Putamen (tissue), 1 donor: Measurements from ENCODE around the gene ACP7.
A peak's percentile ranks its signal among the peaks of the same experiment; 100 is the strongest.
"Not testable (repeated sequence)": the region's sequence is repeated elsewhere in the genome, so short reads cannot be mapped to it uniquely, and the experiment has no call there.

Experiments
- DNase-seq: peaks from one replicate; pipeline ENCODE4 v3.0.0-alpha.2; 2016; ENCODE audit warnings: low spot score

The ACP7 gene, protein sequence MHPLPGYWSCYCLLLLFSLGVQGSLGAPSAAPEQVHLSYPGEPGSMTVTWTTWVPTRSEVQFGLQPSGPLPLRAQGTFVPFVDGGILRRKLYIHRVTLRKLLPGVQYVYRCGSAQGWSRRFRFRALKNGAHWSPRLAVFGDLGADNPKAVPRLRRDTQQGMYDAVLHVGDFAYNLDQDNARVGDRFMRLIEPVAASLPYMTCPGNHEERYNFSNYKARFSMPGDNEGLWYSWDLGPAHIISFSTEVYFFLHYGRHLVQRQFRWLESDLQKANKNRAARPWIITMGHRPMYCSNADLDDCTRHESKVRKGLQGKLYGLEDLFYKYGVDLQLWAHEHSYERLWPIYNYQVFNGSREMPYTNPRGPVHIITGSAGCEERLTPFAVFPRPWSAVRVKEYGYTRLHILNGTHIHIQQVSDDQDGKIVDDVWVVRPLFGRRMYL

DNA sequence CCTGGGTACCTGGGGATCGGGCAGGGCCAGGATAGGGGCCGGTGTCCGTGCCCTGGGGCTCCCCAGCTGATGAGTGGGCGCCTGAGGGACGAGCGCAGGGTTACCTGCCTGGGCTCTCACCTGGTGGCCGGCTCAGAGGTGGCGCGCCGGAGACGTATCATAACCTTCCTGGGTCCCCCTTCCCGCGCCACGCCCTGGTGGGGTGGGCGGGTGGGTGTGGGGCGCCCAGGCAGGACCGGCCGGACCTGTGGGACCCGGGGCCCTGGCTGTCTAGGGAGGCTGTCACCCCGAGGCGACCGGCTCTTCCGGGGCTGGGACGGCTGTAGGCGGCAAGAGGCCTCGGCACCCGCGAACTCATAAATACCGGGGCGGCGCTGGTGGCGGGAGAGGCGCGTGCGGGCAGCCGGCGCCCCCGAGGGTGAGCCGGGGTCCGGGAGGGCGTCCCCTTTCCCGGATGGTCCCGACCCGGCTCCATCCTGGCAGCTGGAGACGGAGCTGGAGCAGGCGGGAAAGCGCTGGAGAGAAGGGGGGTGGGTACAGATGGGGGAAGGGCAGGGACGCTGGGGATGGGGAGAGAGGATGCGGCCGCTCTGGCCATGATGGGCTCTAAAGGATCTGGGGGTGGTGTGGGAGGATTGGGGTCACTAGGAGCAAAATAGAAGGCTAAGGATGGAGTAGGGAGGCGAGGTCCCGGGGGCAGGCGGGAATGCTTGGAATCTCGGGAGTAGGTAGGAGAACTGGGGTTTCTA is at the start of gene ACP7:
Gene ACP7 (plus strand): TSS at position 386 of the 749 bp plus-strand sequence. CDS start 902 bp downstream, outside the sequence.
- DNase-seq = no peak

DNA sequence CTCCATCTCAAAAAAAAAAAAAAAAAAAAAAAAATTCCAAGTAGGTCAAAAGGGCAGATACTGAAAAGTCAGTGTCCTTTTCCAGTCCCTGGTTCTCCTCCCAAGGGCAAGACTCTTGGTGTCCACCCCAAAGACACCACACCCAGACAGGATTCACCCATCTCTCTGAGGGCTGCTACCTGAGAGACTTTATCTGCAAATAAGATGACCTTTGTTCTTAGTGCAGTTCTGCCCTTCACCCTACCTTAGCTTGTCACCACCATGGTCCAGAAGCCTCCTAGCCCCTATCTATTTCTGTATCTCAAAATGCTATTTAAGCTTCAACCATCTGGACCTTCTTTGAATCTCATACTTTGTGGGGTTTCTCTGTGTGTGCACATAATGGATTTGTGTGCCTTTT is 47.6 kb upstream of the ACP7 start:
- DNase-seq = no peak

DNA sequence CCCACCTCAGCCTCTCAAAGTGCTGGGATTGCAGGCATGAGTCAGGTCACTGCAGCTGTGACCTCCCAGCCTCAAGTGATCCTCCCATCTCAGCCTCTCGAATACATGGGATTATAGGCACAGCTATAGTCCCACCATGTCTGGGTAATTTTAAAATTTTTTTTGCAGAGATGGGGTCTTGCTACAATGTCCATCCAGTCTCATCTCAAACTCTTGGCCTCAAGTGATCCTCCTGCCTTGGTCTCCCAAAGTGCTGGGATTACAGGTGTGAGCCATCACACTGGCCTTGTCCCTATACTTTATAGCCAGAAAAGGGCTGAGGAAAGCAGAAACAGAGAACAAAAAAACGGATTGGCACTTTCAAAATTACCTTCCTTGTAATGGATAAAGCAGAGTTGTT is 47.0 kb upstream of the ACP7 start:
- DNase-seq = no peak

DNA sequence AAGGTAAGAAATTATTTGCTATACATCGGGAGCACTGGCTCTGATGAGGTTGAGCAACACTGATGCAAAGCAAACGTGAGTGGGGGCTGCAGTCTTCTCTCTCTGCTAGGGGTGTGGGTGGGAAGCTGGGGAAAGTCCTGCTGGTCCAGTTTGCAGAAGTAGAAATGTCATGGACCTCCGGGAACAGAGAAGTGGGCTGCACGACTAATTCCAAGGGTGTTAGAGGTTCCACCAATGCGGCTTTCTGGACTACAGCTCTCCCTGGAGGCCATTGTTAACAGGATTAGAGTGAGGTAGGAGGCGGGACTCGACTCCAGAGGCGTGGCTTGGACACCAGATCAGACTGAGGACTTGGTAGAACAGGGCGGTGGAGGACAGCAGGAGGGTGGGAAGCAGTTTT is 46.1 kb upstream of the ACP7 start:
- peak; percentile 25 for DNase-seq

DNA sequence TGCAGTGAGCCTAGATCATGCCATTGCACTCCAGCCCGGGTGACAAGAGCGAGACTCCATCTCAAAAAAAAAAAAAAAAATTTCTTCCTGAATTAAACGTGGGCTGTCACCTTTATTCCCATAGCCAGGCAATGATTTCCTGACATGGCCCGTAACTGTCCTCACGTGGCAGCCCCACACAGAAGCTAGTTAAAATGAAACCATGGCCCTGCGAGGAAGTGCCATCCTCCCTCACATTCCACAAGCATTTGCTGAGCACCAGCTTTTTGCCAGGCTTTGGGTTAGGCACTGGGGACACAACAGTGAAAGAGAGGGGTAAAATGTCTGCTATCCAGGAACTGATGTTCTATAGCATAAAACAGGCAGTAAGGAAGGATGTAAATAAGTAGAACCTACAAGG is 38.7 kb upstream of the ACP7 start:
- no peak for DNase-seq

DNA sequence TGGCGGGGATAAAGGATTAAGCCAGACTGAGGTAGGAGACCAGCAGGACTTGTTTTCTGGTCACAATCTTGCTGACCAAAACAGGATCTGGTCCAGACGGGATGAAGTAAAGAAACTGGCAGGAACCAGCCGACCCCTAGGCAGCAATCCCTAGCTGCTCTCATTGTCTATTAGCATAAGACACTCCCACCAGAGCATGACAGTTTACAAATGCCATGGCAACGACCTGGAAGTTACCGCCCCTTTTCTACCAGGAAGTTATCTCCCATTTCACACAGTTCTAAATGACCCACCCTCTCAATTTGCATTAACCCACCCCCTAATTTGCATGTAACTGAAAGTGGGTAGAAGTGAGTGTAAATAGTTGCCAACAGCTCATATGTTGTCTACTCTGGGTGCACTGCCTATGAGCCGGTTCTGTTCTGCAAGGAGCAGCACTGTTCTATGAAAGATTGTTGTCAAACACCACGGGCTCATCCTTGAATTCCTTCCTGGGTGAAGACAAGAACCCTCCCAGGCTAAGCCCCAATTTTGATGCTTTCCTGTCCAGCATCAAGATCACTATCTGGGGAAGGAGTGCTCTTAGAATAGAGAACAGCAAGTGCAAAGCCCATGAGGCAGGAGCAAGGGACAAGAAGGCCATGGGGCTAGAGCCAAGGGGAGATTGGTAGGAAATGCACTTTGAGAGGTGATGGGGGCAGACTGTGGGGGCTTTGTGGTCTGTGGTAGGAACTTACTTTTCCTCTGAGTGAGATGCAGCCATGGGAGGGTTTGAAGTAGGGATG is 37.9 kb upstream of the ACP7 start:
- DNase-seq = no peak

DNA sequence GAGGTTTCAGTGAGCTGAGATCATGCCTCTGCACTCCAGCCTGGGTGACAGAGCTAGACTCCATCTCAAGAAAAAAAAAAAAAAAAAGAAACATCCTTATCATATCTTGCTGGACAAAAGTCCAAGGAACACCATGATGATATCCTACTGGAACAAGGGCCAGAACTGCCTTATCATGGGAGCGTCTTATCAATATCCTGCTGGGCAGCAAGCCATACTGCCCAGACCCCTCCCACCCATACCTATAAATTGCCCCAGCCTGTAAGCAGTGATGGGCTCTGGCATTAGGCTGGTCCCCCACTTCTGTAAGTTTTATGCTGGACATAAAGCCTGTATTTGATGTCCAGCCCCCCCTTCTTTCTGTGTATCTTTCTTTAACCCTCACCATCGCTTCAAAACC is 37.1 kb upstream of the ACP7 start:
- no peak for DNase-seq

DNA sequence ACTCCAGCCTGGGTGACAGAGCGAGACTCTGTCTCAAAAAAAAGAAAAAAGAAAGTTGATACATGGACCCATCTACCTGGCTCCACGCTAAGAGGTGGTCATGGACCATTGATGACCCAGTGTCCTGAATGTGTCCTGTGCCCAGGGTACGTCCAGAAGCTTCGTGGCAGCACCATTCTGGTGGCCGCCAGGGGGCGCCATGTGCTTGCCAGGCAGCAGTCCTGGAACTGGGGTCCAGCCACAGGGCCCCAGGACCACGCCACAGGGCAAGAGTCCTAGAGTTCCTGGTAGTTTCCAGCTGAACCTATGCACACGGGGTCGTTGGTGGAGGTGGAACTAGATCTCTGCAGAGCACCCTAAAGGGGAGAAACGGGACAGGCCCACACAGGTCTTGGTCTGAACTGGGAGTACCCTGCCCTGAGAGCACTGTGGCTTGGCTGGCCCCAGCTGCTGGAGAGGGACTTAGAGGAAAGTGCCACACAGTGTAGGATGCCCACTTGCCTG is 31.9 kb upstream of the ACP7 start:
- peak; percentile 83 for DNase-seq

DNA sequence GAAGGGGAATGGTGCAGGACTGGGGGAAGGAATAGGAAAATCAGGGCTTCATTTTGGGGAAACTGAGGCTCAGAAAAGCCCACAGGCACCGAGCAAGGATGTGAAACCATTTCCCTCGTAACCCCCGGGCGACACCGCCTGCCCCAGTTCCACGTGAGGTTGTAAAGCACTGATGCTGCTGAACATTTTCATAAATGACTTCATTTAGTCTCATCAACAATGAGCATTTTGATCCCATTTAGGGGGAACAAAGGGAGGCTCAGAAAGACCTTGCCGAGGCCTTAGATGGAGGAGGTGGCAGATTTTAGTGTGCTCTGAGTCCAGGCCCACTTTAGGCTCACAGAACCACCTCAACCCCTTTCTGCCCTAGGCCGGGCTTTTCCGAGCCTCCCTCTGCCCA is 31.3 kb upstream of the ACP7 start:
- peak; percentile 77 for DNase-seq

DNA sequence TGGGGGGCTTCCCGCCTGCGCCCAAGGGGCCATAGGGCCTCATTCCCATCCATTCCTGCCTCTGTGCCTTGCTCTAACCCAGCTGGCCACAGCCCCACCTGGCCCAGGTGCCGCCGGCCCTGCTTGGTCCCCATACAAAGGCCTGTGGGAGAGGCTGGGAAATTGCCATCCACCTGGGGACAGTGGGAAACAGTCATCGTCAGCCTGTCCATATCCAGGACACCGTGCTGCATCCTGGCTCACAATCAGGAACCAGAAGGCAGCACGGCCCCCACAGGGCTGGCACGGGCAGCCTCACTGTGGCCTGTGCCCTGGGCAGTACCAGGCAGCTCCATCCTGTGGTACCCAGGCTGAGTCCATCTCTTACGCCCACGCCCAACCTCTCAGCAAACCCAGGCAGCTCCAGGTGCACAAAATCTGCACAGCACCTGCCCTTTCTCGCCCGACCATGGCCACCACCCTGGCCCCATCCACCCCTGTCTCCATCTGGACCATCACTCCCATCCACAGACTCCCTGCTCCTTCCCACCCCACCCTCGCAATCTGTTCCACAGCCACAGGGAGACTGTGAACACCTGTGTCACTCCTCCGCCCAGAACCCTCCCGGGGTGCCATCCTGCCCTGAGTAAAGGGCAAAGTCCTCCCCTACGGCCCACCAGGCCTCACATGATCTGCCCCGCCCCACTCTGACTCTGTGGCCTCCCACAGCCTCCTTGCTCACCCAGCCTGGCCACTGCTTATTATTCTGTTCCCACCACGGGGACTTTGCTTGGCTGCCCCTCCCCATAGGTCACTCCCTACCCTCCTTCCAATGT is 30.7 kb upstream of the ACP7 start:
- DNase-seq = peak; percentile 64

DNA sequence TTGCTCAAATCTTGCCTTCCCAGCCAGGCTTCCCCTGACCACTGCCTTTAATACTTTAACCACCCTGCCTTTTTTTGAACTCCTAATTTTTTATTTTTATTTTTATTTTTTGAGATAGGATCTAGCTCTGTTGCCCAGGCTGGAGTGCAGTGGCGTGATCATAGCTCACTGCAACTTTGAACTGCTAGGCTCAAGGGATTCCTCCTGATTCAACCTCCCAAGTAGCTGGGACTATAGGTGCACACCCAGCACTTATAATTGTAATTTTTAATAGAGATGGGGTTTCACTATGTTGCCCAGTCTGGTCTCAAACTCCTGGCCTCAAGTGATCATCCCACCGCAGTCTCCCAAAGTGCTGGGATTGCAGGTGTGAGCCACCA is 30.1 kb upstream of the ACP7 start:
- DNase-seq = no peak

DNA sequence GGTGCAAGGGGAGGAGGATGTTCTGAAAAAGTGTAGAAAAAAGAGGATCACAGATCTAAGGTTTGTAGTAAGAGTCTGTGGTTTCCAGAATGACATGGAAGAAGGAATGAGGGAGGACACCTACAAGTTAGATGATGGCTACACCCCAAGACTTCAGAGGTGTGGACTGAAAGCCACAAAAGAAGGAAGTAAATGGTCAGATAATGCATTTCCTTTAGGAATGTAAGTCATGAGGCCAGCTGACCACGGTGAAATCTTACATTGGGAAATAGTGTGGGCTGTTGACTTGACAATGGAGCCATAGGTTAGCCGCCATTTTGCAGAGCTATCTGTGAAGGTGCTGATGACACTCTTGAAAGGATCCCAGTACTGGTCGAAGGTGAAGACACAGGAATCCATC is 26.6 kb upstream of the ACP7 start:
- no peak for DNase-seq

DNA sequence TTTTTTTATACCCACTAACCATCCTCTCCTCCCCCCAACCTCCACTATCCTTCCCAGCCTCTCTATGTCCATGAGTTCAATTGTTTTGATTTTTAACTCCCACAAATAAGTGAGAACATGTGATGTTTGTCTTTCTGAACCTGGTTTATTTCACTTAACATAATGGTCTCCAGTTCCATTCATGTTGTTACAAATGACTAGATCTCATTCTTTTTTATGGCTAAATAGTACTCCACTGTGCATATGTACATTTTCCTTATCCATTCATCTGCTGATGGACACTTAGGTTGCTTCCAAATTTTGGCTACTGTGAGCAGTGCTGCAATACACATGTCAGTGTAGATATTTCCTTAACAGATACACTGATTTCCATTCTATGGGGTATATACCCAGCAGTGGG is 24.9 kb upstream of the ACP7 start:
- DNase-seq = no peak

DNA sequence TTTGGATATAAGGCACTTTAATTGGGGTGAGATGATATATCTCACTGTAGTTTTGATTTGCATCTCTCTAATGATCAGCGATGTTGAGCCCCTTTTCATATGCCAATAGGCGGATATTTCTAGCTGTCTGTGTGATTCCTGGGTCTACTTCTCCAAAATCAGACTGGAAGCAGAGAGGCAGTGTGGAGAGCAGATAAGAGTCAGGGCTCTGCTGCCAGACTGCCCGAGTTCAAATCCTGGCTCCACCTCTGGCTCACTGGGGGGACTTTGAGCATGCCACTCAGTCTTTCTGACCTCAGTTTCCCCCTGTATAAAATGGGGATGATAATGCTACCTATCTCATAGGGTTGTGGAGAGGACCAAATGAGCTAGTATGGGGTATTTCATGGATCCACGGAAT is 24.0 kb upstream of the ACP7 start:
- DNase-seq = no peak

DNA sequence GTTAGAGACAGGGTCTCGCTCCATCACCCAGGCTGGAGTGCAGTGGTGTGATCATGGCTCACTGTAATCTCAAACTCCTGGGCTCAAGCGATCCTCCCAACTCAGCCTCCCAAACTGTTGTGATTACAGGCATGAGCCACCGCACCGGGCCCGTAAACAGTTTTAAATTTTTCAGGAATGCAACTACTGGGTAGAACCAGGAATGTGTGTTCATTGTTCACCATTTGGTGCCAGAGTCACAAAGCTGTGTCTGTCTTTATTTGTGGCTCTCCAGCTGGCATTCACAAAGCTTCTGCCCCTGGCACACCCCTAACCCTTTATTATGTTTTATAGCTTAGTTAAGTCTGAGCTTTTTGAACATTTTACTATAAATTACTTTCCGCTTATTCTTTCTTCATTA is 19.8 kb upstream of the ACP7 start:
- DNase-seq = no peak

DNA sequence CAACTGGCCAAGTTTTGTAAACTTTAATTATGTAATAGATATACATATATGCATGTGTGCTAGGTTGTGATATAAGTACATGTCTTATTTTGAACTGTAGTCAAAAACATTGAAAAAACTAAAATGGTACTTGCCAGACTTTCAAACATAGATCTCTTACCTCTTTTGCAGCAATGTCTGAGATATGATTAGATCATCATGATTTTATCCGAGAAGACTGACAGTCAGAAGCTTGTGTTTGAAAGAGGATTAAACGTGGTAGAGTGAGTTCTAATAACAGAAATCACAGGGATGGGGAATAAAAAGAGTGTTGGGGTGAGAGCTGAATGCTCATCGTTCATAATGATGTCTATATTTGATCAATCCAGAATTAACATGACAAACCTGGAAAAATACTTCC is 18.2 kb upstream of the ACP7 start:
- DNase-seq = peak; percentile 53

DNA sequence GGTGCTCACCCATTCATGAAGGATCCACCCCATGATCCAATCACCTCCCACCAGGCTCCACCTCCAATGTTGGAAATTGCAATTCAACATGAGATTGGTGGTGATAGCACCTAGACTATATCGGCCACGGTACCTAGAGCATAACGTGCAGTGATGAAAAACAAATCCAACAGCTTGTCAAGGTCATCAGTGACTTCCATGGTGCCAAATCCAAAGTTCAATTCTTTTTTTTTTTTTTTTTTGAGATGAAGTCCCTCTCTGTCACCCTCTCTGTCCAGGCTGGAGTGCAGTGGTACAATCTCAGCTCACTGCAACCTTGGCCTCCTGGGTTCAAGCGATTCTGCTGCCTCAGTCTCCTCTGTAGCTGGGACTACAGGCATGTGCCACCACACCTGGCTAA is 17.1 kb upstream of the ACP7 start:
- no peak for DNase-seq

DNA sequence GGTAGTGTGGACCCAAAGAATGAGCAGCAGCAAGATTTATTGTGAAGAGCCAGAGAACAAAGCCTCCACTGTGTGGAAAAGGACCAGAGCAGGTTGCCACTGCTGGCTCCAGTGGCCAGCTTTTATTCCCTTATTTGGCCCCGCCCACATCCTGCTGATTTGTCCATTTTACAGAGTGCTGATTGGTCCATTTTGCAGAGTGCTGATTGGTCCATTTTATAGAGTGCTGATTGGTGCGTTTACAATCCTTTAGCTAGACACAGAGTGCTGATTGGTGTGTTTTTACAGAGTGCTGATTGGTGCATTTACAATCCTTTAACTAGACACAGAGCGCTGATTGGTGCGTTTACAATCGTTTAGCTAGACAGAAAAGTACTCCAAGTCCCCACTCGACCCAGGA is 15.9 kb upstream of the ACP7 start:
- not testable (repeated sequence) for DNase-seq

DNA sequence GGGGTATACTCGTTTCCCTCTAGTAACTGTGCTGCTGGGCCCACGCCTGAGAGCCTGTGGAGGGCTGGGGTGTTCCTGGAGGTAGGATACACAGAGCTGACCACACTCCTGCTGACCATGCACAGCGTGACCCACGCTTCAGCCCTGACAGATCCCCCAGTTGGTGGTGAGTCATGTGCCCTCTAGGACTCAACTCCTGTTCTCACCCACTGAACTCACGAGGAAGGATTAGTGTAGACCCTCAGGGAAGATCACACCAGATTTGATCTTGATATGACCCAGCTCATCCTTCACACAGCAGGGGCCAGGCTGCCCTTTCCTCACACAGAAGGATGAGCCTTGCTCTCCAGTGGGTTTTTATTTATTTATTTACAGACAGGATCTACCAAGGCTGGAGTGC is 13.3 kb upstream of the ACP7 start:
- no peak for DNase-seq

DNA sequence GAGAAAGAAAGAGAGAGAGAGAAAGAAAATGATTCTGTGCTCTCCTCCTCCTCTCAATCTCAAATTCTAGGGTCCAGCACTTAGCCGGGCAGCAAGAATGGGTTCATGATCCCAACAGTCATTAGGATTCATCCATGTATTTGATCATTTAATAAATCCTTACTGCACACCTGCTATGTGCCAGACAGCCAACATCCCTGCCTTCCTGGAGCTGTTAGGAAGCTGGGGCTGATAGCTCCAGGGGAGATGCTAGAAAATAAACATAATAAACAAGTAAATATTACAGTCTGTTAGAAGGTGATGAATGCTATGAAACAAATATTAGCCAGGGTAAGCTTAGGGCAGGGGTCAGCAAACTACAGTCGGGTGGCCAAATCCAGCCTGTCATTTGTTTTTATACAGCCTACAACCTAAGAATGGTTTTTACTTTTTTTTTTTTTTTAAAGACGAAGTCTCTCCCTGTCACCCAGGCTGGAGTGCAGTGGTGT is 9.9 kb upstream of the ACP7 start:
- DNase-seq = no peak

DNA sequence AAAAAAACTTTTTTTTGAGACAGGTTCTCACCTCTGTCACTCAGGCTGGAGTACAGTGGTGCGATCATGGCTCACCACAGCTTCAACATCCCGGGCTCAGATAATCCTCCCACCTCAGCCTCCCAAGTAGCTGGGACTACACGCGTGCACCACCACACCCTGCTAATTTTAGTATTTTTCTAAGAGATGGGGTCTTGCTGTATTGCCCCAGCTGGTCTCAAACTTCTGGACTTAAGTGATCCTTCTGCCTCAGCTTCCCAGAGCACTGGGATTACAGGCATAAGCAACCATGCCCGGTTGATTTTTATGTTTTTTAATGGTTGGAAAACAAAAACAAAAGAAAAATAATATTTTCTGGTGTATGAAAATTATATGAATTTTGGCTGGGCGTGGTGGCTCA is 9.2 kb upstream of the ACP7 start:
- no peak for DNase-seq

DNA sequence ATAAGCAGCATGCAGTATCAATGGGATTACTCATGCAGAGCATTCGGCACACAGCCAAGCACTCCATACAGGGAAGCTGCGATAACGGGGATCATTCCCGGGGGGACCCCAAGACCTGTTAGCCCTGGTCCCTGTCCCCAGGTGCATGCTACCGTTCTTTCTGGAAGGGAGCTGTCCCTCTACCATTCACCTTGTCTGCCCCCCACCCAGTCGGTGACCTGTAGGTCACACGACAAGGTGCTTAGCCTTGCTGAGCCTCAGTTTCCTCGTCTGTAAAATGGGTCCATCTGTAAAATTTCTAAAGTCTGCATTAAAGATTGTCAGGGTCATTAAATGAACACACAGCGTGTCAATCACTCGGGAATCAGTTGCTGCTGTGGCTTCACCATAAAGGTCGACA is 6.8 kb upstream of the ACP7 start:
- DNase-seq = no peak
